Measurements from ENCODE around the gene UBTD1.

- TF ChIP-seq CTCF (IDR thresholded peaks at IDR 0.05) (no peak), POLR2A (IDR thresholded peaks at IDR 0.05) (no peak), POLR2AphosphoS5 (IDR thresholded peaks at IDR 0.05) (no peak)
These were observed 8.1 kb upstream of the UBTD1 start for GRCh38 chr10:97490592-97490991.
